ENCODE measurements around the gene DPH5. TPM values are rescaled to one million over a fixed set of nuclear protein-coding genes. Genes with fewer than 3 reads are reported as not detected.

The DPH5 gene
- total and polyA plus RNA-seq, 10 of the 15 experiments (the other 5 are each of a cell fraction or from before 2014, with no cell fraction given): 44.1 to 95.7 (median 66.4) TPM

DNA sequence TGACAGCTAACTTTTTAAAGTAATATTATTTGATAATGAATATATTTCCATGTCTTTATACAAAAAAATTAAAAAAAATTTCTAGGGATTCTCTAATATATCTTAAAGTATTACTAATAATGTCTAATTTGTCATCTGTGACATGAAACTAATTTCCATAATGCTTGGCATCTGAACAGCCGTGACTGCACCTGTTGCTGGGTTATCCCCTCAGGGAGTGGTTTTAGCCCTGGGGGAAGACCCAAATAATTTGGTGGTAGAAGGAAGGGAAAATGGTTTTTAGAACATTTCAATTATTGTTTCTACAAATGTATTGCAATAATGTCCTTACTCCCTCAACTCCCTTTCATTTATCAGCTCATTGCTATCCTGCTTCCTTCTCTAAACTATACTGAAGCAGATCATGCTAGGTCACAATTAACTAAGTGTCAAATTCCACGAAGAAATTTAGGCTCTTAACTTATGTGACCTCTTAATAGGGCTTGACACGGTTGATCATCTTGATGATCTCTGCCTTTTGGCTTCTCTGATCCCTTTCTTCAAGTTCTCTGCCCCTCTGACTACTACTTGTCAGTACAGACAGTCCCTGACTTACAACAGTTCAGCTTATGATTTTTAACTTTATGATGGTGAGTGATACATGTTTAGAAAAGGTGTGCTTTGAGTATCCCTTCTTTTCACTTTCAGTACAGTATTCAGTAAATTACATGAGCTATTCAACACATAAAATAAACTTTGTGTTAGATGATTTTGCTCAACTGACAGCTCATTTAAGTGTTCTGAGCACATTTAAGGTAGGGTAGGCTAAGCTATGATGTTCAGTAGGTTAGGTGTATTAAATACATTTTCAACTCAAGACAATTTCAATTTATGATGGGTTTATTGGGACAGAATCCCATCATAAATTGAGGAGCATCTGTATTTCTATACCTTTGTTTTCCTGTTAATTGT, 26.4 kb upstream of the DPH5 start (continued):
- TF ChIP-seq TCF12 (IDR thresholded peaks at IDR 0.05; ENCODE audit: low read depth, low read length) (peak; percentile 86), IKZF2 (IDR thresholded peaks at IDR 0.05) (peak in 1 of 2 experiments; percentile 37; a peak in 1 of 4 replicates), ZNF384 (IDR thresholded peaks at IDR 0.05; ENCODE audit: borderline replicate concordance, low read depth, low read length) (no peak), ZZZ3 (IDR thresholded peaks at IDR 0.05; ENCODE audit: control insufficient read depth, insufficient read length, low read depth) (no peak), BCL11A (IDR thresholded peaks at IDR 0.05; ENCODE audit: low read depth, low read length) (peak; percentile 70), KLF5 (IDR thresholded peaks at IDR 0.05; ENCODE audit: partially characterized antibody) (no peak), LARP7 (IDR thresholded peaks at IDR 0.05) (no peak), TARDBP (IDR thresholded peaks at IDR 0.05; ENCODE audit: borderline replicate concordance) (no peak), BMI1 (IDR thresholded peaks at IDR 0.05; ENCODE audit: borderline replicate concordance) (no peak), CBFB (IDR thresholded peaks at IDR 0.05; ENCODE audit: low read depth) (peak; percentile 69; the same call in 1 of the 2 replicates), NFYB (IDR thresholded peaks at IDR 0.05; ENCODE audit: insufficient read depth, low read depth, low read length) (no peak), E2F4 (IDR thresholded peaks at IDR 0.05; ENCODE audit: low read depth, low read length) (no peak), CTCF (IDR thresholded peaks at IDR 0.05 in 2 of 3, conservative IDR thresholded peaks at IDR 0.05 in 1 of 3; ENCODE audit: control insufficient read depth in 2 of 3, extremely low read depth in 1 of 3, insufficient read depth in 1 of 3, low read depth in 3 of 3, low read length in 3 of 3) (no peak), NRF1 (conservative IDR thresholded peaks at IDR 0.05; ENCODE audit: low read depth, low read length) (no peak), PAX5 (IDR thresholded peaks at IDR 0.05; ENCODE audit: borderline replicate concordance, low read depth, low read length) (0 out of 2 replicates have a peak, but pooled peaks have one; percentile 20), PML (IDR thresholded peaks at IDR 0.05; ENCODE audit: low read length) (no peak)
- TF ChIP-seq, protein P1, sequence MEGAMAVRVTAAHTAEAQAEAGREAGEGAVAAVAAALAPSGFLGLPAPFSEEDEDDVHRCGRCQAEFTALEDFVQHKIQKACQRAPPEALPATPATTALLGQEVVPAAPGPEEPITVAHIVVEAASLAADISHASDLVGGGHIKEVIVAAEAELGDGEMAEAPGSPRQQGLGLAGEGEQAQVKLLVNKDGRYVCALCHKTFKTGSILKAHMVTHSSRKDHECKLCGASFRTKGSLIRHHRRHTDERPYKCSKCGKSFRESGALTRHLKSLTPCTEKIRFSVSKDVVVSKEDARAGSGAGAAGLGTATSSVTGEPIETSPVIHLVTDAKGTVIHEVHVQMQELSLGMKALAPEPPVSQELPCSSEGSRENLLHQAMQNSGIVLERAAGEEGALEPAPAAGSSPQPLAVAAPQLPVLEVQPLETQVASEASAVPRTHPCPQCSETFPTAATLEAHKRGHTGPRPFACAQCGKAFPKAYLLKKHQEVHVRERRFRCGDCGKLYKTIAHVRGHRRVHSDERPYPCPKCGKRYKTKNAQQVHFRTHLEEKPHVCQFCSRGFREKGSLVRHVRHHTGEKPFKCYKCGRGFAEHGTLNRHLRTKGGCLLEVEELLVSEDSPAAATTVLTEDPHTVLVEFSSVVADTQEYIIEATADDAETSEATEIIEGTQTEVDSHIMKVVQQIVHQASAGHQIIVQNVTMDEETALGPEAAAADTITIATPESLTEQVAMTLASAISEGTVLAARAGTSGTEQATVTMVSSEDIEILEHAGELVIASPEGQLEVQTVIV (IDR thresholded peaks at IDR 0.05; ENCODE audit: borderline replicate concordance, partially characterized antibody): no peak
- TF ChIP-seq, protein P2, sequence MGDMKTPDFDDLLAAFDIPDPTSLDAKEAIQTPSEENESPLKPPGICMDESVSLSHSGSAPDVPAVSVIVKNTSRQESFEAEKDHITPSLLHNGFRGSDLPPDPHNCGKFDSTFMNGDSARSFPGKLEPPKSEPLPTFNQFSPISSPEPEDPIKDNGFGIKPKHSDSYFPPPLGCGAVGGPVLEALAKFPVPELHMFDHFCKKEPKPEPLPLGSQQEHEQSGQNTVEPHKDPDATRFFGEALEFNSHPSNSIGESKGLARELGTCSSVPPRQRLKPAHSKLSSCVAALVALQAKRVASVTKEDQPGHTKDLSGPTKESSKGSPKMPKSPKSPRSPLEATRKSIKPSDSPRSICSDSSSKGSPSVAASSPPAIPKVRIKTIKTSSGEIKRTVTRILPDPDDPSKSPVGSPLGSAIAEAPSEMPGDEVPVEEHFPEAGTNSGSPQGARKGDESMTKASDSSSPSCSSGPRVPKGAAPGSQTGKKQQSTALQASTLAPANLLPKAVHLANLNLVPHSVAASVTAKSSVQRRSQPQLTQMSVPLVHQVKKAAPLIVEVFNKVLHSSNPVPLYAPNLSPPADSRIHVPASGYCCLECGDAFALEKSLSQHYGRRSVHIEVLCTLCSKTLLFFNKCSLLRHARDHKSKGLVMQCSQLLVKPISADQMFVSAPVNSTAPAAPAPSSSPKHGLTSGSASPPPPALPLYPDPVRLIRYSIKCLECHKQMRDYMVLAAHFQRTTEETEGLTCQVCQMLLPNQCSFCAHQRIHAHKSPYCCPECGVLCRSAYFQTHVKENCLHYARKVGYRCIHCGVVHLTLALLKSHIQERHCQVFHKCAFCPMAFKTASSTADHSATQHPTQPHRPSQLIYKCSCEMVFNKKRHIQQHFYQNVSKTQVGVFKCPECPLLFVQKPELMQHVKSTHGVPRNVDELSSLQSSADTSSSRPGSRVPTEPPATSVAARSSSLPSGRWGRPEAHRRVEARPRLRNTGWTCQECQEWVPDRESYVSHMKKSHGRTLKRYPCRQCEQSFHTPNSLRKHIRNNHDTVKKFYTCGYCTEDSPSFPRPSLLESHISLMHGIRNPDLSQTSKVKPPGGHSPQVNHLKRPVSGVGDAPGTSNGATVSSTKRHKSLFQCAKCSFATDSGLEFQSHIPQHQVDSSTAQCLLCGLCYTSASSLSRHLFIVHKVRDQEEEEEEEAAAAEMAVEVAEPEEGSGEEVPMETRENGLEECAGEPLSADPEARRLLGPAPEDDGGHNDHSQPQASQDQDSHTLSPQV (IDR thresholded peaks at IDR 0.05): no peak

Measured in GM12878 (cell line).